GM18511 (cell line): ENCODE data around the gene ZNF516.

Experiments used
- ATAC-seq: cut with Tn5 transposase; IDR thresholded peaks from one replicate; pipeline ENCODE4 v1.9.1; 2021; ENCODE audit warnings: mild to moderate bottlenecking, moderate library complexity; ENCODE audit not compliant: unreplicated experiment

ZNF516 gene

DNA sequence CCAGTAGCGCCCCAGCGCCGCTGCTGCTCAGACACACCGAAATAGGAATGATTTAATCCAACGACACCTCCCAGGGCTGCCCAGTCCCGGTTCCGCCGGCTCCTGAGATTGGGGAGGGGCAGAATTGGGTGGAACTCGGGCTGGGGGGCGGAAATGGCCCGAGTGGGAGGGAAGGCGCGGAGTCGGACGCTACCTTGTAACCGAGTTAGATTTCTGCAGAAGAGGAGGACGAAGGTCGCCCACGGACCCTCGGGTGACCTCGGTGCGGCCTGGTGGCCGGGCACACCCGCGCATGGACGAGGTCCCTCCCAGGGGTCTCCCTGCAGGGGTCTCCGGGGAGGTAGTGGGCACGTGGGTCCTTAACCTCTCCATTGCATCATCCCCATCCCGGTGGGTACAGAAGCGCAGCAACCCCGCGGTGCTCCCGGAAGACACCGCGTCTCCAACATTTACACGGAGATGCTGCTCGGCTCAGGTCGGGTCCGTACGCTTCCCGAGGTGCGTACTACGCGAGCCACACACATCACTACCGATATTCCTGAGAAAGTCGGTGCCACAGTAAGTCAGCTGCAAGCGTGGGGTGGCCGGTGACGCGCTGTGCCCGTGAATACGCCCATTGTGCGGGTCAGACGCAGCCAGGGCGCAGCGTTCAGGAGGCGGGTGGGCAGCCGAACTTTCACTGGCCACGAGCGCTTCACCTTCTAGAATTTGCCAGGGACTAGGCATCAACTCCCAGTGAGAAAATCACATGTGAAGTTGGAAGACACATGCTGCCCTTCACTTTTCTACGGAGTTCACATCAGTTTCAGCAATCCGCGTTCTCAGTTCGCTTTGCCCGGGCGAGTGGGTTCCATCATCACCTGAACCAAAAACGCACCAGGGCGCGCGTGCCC lies 3.0 kb downstream of the ZNF516 start:
- ATAC-seq, result peak; percentile 0

DNA sequence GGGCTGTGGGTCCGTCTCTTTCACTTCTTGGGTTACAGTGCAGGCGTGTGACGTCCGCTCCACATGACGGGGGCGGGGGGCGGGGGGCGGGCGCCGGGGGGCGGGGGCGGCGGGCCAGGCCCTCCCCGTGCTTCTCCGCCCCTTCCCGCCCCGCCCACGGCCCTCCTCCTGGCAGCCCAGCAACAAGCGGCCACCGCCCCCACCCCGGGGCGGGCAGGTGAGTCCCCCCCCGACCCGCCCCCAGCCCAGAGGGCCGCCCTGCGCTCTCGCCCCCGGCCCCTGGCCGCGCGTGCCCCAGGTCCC lies 3.6 kb downstream of the ZNF516 start:
- ATAC-seq, result peak; percentile 14

DNA sequence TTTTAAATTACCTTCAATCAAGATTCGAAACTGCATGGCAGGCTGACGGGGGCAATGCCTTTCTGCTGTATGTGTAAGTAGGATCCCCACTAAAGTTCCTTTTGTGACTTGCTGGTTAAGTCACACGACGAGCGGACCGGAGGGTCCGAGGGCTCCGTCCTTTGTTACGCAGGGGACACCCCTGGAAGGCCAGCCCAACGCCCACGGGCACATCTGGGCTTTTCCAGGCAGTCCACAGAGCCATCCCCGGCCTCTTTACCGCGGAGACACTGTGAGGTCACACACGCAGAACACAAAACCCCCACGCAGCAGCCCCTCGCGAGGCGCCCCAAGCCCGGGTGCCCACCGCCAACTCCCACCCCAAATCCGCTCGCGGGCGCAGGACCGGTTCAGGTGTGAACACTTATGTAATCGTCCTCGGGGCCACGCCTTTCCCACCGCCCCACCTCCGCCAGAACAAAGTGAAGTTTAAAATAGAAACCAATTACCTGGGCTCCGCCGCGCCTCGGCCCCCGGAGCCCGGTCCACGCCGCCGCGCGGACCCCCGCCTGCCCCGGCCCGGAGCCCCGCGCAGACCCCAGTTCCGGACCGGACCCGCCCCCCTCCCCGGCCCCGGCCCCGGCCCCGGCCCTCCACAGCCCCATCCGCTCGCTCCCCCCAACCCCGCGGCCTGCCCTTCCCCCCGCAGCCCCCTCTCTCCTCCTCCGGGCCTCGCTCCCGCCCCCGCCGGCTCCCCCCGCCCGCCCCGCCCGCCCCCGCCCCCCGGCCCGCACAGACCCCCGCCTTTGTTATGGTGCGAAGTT lies 4.2 kb downstream of the ZNF516 start:
- no peak for ATAC-seq

DNA sequence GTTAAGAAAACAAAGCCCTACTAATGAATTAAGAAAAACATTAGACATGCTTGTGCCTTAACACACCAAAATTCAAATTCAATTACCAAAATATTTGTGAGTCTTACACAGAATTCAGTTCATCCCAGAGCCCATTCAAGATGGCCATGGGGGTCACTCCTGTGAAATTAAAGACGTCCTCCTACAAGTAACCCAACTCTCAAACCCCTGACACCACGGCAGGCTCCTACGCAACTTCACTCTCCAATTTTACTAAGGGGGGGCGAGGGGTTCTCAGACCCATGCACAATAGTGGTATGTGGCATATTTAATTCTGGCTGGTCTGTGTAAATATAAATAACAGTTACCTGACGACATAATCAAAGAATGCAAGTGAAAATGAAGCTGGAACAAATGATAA lies 5.0 kb downstream of the ZNF516 start:
- no peak for ATAC-seq

DNA sequence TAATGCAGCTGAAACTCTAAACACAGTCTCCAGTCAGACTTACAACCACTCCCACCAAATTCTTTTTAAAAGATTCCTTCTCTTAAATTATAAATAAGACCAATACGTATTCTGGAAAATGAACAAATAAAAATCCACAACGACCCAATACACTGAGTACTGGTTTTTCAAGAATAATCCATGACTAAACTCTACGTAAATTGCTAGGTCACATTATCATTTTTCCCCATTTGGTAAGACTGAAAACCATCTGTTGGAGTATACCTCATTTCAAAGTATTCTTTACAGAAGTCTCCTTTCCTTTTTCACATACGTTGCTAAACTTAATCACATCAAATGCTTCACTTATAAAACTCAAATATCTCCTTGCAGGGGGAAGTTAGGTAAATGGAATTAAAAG lies 6.0 kb downstream of the ZNF516 start:
- ATAC-seq, result no peak

DNA sequence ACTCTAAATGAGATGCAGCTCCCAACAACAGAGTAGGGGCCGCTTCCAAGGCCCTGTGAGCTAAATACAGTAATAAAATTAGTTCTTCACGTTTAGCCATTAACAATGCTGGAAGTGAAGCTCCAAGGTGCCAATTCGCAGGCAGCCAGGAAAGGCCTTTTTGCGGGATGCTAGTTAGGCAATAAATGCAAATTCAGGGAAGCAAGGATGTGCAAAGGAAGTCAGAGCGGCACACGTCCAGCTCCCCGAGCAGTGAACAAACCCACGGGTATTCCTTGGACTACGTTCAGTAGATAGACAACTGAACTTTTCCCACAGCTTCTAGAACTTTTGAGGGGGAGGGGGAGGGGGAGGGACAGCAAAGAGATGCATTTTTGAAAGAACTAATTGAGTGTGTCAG lies 6.9 kb downstream of the ZNF516 start:
- ATAC-seq, result no peak

DNA sequence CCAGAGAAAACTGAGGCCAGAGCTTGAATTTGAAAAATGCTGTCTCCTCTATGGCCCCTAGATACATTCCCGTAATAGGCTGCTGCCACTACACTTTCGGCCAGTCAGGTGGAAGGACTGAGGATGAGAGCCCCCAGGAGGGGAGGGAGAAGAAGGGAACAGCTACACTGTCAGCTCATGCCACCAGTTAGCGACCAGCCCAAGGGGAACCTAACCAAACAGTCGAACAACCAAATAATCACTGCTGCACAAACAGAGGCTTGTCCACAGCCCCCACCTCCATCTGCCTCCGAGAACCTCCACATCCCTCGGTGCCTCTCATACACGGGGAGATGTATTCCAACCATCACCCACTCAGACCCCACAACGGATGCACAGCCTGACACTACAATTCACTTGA lies 7.3 kb downstream of the ZNF516 start:
- no peak for ATAC-seq

DNA sequence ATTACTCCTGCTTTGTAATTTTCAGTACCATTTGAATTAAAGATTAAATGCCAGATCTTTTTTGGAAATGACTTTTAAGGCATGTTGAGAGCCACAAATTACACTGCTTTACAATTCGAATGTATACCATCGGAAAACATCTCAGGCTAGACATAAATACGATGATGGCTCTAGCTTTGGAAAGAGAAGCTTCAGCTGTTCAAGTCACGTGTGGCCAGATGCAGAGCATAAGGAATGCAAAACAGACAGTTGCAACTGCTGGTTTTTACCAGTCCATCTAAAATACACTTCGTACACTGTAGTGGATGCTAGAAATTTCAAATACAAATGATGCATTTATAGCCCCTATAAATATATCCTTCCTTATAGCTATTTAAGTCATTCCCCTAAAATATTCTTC lies 8.0 kb downstream of the ZNF516 start:
- ATAC-seq, result no peak

DNA sequence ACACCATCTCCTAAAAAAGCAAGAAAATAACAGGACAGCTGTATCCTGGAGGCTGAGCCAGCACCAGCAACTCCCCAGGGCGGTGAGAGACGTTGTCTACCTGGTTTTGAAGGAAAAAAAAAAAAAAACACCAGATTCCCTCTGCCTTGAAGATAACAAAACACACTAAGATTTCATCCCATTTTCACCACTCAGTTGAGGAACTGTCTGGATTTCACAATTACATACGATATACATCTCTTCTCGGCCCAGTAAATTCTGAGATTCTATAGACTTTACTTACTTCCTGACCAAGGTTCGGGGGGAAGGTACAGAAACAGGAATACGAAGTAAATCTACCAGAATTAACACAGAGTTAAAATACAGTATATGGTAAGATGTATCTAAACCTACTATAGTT lies 8.5 kb downstream of the ZNF516 start:
- no peak for ATAC-seq

DNA sequence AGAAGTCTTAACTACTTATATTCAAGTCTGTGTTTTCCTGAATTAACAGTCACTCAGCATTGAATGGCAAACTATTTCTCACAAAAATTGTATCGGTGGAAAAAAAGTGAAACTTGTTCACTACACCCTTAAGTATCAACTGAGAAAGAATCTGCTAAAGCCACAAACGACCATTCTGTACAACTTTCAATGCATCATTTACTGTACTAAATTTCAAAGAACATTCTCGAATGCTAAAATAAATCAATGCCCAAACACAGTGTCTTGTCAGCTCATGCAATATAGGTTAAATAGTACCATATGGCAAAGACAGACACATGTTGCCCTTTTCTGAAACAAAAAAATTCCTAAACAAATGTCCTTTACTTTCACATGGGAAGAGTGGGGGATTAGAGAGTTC lies 9.0 kb downstream of the ZNF516 start:
- no peak for ATAC-seq

DNA sequence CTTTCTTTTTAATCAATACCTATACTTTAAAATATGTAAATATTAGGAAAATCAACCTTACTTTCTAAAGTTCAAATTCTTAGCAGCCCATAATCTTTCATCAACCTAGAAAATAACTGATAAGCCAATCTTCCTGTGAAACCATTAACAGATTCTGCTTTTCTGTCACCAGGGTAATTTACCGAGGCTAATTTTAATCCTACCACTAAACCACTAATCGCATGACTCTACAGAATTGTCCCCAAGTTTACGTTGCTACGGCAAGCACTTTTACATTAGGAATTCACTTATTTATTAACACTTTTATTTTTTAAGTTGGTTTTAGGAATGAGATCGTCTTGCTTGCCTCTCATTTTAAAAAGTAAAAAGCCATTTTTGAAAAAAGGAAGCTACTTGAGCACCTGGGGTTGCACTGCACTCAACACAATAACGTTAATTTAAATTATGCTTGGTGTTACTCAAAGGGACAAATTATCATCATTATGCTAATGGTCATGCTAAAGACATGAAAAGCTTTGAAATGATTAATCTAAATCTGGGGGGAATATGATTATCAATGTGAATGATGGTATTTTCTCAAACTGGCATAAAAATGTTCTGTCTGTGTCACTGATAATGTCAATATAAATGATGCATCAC lies 10.2 kb downstream of the ZNF516 start:
- ATAC-seq, result peak; percentile 79

DNA sequence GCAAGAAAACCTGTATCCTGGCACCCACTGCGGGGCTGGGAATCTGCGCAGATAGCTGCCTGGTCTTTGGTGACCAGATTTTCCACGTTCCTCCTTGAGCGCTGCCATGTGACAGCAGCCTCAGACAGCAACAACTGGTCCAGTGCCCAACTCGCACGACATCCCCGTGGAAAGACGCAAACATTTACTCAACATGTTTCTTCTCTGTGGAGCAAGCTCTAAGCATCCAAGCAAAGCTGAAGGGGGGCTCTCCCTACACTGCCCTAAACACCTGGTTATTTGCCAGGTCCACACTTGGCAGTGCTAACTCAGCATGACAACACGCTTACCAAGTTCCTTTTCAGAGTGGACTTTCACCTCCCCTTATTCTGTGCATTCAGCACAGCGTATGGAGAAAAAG lies 11.3 kb downstream of the ZNF516 start:
- no peak for ATAC-seq

DNA sequence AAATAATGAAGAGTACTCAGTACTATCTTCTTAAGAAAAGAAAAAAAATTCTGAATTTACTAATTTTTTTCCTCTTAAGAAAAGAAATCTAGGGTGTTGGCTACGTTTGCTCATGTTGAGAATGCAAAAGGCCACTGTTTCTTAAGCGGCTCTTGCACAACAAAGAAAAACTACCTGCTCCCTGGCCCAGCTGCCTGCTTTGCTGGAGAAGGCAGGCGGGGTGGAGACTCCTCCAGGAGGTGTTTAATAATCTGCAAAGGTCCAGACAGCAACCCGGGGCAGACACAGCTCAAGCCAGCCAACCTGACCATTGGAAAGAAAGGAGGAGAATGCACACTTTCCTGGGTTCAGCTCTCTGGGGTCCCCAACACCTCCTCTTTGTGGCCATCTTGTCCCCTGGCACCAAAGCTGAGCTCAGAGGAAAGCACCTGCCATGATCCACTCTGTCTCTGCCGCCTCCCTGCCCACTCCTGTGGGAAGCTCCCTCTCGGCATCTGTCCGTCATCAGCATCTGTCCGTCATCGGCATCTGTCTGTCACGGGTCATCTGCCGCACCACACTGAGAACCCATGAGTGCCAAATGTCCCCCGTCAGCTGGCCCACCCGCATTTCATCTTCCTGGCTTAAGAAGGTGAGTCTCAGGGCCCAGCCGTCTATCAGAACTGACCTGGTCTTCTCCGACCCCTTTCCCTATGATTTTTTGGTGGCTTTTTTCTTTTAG lies 11.9 kb downstream of the ZNF516 start:
- ATAC-seq, result no peak

DNA sequence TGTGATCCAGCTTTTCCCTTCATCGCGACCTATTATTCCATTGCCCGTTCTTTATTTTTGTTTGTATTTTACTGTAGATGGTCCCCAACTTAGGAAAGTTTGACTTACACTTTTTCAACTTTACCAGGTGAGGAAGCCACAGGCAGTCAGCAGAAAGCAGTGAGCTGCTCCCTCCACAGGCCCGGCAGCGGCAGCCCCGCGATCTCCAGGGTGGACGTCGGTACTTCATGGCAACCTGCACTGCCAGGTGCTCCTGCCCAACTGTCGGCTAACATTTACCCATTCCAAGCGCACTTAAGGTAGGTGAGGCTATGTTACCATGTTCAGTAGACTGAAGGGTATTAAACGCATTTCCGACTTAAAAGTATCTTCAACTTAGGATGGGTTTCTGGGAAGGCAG lies 12.8 kb downstream of the ZNF516 start:
- ATAC-seq, result no peak

DNA sequence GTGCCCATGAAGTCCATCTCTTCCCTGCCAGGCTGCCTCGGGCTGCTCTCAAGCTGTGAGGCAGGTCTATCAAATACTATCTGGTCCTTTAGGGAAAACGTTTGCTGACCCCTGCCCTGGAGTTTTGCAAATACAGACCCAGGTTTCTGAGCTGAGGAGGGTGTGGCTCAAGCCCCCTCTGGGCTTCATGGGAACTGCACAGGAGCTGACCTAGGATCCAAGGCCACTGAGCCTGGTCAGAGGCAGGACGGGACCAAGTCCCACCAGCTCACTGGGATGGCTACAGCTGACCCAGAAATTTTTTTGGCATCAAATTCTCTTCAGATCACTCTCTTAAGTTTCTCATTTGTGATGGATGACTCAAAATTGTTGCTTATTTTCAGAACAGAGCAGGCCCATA lies 14.1 kb downstream of the ZNF516 start:
- no peak for ATAC-seq

DNA sequence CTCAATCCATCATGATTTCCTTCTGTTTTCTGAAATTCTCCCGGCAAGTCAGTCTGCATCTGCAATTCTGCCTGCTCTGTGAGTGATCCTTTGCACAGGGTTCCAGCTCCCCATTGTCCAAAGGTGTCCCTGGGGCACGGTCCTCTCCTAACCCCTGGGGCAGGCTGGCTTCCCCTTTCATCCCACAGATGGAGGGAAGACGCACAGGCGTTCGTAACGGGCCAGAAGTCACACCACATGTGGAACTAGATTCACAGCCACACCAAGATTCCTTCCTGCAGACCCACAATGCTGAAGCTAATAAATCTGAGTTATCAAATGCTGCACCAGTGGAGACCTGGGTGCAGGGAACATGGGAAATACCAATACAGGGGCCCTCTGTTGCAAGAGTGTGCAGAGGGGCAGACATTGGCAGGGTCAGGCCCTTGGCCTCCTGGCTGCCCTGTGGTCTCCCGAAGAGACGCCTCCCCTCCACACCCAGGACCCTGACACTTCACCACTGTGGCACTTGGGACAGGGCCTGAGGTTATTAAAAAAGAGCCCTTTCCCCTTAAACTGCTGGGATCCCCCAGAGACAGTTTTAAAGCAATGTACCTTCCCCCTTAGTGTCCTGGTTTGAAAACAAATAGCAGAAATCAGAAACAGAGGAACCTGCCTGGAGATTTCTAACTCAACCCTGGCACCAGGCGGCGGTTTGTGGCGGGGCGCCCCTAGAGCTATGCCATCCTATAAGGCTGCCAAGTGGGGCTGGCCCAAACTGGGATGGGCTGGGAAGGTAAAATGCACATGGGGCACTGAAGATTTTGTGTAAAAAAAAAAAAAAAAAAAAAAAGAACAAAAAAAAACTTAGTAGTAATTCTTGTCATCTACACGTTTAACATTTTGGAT lies 15.4 kb downstream of the ZNF516 start:
- ATAC-seq, result no peak

DNA sequence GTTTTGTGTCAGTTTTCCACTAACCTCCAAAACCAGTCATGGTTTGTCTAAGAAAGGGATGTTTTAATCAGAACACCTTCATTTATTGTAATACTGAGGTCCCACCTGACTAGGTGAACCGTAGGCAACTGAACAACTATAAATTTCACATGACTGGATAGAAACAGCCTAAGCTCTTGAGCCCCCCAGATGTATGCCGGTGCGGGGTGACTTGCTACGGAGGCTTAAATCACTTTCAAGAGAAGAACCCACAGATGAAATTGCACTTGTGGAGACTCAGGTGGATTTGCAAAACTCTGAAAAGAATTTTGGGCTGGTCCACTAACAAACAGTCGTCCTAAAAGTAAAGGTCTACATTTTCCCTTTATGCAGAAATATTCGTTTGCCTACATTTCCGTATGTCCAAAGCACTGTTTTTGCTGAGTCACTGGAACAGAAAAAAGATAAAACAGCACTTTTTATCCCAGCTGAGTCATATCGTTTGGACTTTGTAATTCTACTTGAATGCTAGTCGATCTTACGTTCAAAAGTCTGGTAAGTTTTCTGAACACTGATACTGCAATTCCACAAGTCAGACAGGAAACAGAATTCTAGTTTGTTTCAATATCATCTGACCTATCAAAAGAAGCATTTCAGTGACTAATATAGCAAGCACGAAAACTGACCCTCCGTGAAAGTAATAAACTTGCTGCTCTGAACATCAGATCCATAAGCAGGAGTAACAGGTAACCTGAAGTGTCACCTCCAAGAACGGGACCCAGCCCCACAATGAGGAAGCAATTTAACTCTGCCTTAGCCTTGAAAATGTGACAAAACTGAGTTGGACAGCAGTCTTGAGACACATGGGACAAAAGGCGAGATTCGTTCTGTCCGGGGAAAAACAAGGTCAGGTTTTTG lies 18.1 kb downstream of the ZNF516 start:
- ATAC-seq, result peak; percentile 85

DNA sequence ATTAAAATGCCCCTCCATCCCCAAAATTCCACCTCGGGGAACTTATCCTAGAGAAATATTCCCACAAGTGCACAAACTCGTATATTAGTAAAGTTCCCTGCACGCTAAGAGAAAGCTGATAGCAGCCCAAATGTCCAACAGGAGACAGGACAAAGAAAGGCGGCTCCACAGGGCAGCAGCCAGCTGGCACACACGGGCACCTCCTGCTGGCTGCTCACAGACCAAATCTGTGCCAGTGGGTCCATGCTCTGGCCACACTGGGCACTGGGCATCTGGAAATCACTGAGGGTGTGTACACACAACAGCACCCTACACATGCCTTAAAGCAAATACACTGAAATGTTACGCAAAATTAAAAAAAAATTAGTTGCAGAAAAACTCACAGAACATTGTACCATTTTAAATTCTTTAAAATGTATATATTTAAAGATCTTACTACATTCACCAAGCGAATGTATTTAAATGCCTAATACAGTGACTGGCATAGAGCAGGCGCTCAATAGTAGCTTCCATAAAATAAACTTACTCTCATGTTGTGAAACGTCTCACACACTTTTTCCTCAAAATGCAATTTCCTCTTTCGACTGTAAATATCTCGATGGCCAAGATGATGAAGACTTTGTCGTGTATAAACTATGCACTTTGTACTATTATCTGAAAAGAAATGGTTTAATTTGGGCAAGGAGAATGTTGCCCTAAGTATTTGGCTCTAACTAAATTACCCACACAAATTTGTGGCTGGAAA lies 19.4 kb downstream of the ZNF516 start:
- ATAC-seq, result no peak

DNA sequence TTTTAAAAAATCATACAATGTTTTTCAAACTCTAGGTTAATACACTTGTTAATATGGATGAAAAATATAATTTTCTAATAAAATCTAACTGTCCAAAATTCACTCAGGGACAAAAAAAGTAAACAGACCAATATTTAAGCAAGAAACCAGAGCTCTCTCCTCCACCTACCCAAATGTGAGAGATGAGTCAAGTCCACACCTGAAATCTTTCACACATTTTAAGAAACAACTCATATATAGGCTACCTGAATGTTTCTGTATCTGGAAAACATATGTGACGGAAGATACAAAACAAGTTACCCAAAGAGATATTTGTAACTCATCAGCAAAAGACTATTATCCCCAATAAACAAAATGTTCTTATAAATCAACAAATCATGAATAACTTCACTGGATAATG lies 20.2 kb downstream of the ZNF516 start:
- no peak for ATAC-seq
